ENCODE data around the gene KIAA1586. TPM values are rescaled to one million over a fixed set of nuclear protein-coding genes. Genes with fewer than 3 reads are reported as not detected.
"Not testable (repeated sequence)": the region's sequence is repeated elsewhere in the genome, so short reads cannot be mapped to it uniquely, and the experiment has no call there.

Gene KIAA1586, protein sequence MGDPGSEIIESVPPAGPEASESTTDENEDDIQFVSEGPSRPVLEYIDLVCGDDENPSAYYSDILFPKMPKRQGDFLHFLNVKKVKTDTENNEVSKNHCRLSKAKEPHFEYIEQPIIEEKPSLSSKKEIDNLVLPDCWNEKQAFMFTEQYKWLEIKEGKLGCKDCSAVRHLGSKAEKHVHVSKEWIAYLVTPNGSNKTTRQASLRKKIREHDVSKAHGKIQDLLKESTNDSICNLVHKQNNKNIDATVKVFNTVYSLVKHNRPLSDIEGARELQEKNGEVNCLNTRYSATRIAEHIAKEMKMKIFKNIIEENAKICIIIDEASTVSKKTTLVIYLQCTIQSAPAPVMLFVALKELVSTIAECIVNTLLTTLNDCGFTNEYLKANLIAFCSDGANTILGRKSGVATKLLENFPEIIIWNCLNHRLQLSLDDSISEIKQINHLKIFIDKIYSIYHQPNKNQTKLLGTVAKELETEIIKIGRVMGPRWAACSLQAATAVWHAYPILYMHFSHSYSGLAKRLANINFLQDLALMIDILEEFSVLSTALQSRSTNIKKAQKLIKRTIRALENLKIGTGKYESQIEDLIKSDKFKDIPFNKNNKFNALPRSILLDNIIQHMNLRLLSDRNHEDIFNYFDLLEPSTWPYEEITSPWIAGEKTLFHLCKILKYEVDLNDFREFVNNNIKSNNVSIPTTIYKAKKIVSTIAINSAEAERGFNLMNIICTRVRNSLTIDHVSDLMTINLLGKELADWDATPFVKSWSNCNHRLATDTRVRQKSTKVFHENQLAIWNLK
- 23.9 TPM for total RNA-seq

- peak; percentile 83 for DNase-seq
These were observed at the start of gene KIAA1586 for GRCh38 chr6:57046332-57047256. TSS of gene KIAA1586 (plus strand) at chr6:57046693. CDS start at chr6:57046756, 63 bp downstream.

DNA sequence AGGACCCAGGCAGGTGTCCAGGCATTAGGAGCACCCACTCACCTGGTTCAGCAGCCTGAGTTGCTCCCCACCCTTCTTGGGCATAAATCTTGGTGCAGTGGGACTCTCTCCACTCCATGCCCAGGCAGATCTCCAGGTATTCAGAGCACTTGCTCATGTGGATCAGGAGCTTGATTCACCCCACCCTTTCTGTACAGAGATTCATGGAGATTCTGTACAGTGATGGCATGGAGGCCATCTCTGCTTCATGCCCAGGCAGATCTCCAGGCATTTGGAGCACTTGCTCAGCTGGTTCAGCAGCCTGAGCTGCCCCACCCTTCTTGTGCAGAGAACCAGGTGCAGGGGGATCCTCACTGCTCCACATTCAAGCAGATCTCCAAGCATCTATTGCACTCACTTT lies 47.4 kb upstream of the KIAA1586 start:
- DNase-seq: no peak

DNA sequence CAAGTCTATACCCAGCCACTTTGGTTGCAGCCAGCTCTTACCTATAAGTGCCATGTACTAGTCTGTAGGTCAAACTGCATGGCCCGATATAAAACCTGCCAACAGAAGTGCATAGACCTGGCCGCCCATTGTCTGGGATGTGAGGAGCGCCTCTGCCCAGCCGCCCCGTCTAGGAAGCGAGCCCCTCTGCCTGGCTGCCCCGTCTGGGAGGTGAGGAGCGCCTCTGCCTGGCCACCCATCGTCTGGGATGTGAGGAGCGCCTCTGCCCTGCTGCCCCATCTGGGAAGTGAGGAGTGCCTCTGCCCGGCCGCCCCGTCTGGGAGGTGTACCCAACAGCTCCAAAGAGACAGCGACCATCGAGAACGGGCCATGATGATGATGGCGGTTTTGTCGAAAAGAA lies 46.7 kb upstream of the KIAA1586 start:
- not testable (repeated sequence) for DNase-seq

DNA sequence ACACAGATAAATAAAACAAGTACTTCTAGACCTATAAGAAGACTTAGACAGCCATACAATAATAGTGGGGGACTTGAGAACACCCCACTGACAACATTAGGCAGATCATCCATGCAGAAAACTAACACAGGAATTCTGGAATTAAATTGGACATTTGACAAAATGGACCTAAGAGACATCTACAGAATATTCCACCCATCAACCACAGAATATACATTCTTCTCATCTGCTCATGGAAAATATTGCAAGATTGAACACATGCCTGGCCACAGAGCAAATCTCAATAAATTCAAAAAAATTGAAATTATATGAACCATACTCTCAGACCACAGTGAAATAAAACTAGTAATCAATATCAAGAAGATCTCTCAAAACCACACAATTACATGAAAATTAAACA lies 44.3 kb upstream of the KIAA1586 start:
- DNase-seq: no peak

- DNase-seq: no peak
These were observed 42.2 kb upstream of the KIAA1586 start for GRCh38 chr6:57004292-57004691.

GRCh38 chr6:57006101-57006500 lies 40.4 kb upstream of the KIAA1586 start:
- DNase-seq: no peak

GRCh38 chr6:57008069-57008468 lies 38.4 kb upstream of the KIAA1586 start:
- not testable (repeated sequence) for DNase-seq

DNA sequence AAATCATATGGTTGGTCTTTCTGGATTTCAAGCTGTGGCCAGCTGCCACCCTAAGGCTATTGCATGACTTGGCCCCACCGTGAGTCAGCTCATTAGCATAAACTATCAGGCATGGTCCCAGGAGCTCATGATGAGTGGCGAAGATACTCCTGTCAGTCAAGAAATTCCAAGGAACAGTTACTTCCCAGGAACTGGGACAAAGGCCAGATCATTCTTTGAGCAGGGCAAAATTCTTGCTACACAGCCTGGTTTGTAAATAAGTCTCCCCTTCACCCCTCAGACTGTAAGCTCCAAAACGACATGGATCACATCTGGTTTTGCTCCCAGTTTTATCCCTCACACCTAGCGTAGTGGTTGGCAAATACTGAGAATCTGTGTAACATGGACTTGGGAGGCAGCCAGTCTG lies 33.0 kb upstream of the KIAA1586 start:
- DNase-seq: no peak

GRCh38 chr6:57017069-57017468 lies 29.4 kb upstream of the KIAA1586 start:
- DNase-seq: no peak

DNA sequence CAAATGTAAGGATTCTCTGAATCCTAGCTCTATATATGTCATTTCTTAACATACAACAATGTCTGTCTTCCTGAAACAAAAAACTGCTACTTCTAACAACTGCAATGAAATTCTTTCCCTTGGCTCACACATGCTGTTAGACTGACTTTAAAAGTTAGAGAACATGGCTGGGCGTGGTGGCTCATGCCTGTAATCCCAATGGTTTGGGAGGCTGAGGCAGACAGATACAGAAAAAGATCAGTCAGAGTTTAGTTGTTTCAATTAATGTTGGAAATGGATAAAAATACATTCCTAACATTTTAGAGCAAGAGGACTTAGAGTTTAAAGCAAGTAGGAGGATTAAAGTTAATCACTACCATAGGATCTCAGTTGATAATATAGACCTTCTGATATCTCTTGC lies 28.7 kb upstream of the KIAA1586 start:
- no peak for DNase-seq

DNA sequence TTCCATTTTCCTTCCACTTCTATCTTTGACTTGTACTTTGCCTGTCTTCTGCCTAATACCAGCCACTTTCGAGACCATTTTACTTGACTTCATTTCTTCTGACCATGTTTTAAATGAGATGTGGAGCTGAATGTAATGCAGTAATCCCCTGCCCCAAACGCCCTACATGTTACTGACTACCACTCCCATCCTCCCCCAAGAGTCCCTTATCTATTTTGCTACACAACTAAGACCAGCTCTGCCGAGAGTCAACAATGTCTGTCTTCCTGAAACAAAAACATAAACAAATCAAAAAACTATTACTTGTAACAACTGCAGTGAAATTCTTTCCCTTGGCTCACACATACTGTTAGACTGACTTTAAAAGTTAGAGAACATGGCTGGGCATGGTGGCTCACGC lies 27.1 kb upstream of the KIAA1586 start:
- DNase-seq: no peak

DNA sequence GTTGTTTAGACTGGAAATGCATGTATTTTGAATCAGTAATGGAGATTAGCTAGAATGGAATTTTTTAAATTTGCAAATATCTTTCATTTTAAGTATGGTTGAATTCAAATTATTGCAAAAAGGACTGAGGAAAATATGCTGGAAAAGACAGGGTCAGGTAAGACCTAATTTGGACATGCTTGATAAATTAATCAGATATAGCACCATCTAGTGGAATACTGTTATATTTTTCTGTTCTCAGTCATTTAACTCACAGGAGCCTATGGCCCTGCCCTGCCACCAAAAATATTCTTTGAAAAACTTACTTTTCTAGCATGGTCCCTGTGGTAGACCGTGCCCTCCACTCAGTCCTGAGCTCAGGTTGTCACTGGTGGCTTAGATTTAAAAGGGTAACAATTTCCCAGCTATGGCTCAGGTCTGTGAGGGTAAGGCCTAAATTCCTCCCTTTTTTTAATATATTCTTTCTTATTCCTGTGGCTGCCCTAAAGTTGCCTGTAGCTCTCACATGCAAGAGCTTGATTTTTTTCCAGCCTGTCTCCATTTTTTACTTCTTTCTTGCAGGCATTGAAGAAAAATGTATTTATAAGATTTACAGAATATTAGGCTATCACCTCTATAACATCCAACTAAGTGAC lies 25.3 kb upstream of the KIAA1586 start:
- DNase-seq: peak; percentile 2

GRCh38 chr6:57024321-57024720 lies 22.2 kb upstream of the KIAA1586 start:
- no peak for DNase-seq

GRCh38 chr6:57024775-57025174 lies 21.7 kb upstream of the KIAA1586 start:
- DNase-seq: no peak

GRCh38 chr6:57026001-57026400 lies 20.5 kb upstream of the KIAA1586 start:
- DNase-seq: no peak

DNA sequence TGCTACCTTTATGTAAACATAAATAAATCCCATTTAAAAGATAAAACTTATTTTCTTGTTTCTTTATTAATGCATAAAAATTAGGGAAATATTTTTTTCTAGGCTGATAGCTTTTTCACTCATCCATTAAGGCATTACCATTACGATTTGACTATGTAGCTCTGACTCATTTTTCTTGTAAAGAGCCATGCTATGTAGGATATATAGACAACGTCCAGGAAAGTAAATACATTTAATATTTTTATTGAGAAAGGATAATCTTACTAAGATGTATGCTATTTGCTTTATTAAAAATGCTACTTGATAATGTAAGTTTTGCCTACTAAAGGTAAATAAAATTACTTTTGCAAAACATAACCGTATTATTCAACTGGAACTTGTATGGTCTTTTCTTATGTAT lies 19.2 kb upstream of the KIAA1586 start:
- DNase-seq: no peak

GRCh38 chr6:57029213-57029612 lies 17.3 kb upstream of the KIAA1586 start:
- DNase-seq: no peak

- no peak for DNase-seq
These were observed 13.3 kb upstream of the KIAA1586 start for GRCh38 chr6:57033228-57033627.

DNA sequence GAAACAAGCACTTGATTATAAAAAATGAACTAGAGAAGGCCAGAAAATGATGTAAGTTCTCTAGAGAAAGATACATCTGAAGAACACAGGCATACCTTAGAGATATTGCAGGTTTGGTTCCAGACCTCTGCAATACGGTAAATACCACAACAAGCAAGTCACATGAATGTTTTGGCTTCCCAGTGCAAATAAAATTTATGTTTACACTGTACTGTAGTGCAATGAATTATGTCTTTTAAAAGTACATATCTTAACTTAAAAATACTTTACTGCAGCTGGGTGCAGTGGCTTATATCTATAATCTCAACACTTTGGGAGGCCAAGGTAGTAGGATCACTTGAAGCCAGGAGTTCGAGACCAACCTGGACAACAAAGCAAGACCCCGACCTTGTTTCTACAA lies 10.9 kb upstream of the KIAA1586 start:
- DNase-seq: no peak

DNA sequence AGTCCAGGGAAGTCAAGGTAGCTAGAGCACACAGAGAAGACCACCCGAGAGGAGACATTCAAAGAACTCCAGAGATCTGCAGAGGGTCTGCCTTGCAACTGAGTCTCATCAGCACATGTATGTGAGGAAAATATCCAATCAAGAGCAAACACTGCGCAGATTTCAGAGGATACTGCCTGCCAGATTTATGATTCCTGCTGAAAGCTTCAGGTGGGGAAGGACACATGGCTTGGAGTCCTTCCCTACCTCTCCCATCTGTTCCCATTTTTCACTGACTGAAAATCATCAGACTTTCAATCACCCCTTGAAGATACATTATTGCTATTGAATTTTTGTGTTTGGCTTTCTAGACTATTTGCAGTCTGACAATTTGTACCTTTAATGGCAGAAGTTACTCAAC lies 7.6 kb upstream of the KIAA1586 start:
- DNase-seq: no peak

GRCh38 chr6:57040011-57040410 lies 6.5 kb upstream of the KIAA1586 start:
- no peak for DNase-seq

DNA sequence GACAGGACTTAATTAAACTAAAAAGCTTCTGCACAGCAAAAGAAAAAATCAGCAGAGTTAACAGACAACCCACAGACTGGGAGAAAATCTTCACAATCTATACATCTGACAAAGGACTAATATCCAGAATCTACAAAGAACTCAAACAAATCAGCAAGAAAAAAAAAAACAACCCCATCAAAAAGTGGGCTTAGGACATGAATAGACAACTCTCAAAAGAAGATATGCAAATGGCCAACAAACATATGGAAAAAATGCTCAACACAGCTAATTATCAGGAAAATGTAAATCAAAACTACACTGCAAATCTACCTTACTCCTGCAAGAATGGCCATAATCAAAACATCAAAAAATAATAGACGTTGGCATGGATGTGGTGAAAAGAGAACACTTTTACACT lies 2.4 kb upstream of the KIAA1586 start:
- DNase-seq: not testable (repeated sequence)
